ENCODE results near the gene MRPL28. TPM values are rescaled to one million over a fixed set of nuclear protein-coding genes. Genes with fewer than 3 reads are reported as not detected.

MRPL28 gene
- total and polyA plus RNA-seq, 8 donors, result 39.6 to 59.4 (median 46.8) TPM

DNA sequence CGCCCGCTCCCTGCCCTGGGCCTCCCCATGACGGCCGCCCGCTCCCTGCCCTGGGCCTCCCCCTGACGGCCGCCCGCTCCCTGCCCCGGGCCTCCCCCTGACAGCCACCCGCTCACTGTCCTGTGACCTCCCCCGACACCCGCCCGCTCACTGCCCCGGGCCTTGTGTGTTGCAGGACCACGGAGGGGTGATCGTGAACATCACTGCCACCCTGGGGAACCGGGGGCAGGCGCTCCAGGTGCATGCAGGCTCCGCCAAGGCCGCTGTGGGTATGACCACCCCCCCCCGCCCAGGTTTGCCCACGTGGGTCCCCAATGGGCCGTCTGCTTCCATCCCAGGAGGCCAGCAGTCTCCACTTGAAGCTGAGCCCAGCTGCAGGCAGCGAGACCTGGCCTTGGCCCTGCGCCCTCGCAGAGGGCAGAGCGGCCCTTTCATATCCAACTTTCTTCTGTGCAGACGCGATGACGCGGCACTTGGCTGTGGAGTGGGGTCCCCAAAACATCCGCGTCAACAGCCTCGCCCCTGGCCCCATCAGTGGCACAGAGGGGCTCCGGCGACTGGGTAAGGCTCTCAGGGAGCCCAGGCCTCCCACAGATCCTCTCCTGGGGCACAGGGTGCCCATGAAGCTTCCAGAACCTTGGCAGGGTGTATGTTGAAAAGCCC lies 40.3 kb upstream of the MRPL28 start:
- Histone ChIP-seq H3K36me3 (peaks cover 0 to 26% of the 10 kb centered on the region in 2 donors), H3K27me3 (no peaks in the 10 kb centered on the region), H3K27ac (no peak overlapping the region), H3K9me3 (no peaks in the 10 kb centered on the region), H3K4me1 (no peaks in the 10 kb centered on the region), H3K4me3 (no peak overlapping the region)
- intact Hi-C loops (cut with DNase I), result no loop called here
- DNase-seq (peak in 1 of 4 donors; percentile 54), ATAC-seq (no peak)
- TF ChIP-seq, protein P1, sequence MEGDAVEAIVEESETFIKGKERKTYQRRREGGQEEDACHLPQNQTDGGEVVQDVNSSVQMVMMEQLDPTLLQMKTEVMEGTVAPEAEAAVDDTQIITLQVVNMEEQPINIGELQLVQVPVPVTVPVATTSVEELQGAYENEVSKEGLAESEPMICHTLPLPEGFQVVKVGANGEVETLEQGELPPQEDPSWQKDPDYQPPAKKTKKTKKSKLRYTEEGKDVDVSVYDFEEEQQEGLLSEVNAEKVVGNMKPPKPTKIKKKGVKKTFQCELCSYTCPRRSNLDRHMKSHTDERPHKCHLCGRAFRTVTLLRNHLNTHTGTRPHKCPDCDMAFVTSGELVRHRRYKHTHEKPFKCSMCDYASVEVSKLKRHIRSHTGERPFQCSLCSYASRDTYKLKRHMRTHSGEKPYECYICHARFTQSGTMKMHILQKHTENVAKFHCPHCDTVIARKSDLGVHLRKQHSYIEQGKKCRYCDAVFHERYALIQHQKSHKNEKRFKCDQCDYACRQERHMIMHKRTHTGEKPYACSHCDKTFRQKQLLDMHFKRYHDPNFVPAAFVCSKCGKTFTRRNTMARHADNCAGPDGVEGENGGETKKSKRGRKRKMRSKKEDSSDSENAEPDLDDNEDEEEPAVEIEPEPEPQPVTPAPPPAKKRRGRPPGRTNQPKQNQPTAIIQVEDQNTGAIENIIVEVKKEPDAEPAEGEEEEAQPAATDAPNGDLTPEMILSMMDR (IDR thresholded peaks at IDR 0.05), result no peak

DNA sequence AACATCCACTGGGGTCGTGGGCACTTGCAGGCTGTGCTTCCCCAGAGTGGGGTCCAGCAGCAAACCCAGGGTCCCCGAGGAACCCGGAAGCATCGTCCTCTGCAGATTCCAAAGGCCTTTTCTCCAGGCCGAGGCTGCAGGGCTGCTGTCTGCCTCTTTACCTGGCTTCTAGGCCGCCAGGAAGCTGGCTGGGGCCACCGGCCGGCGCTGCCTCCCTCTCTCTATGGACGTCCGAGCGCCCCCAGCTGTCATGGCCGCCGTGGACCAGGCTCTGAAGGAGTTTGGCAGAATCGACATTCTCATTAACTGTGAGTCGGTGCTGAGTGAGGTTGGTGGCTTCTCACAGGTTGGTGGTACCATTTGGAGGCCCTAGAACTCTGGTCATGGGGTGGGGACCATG lies 36.9 kb upstream of the MRPL28 start:
- H3K27ac ChIP-seq, result no peak overlapping the region
- H3K9me3 ChIP-seq, result no peaks in the 10 kb centered on the region
- no peaks in the 10 kb centered on the region for H3K27me3 ChIP-seq
- H3K4me1 ChIP-seq, result peaks cover 6 to 8% of the 10 kb centered on the region in 2 donors
- peaks cover 0 to 25% of the 10 kb centered on the region in 2 donors for H3K36me3 ChIP-seq
- TF ChIP-seq, protein P1 (IDR thresholded peaks at IDR 0.05), result no peak
- intact Hi-C loops (cut with DNase I), result no loop called here
- no peak overlapping the region for H3K4me3 ChIP-seq
- no peak for ATAC-seq
- DNase-seq, result no peak

DNA sequence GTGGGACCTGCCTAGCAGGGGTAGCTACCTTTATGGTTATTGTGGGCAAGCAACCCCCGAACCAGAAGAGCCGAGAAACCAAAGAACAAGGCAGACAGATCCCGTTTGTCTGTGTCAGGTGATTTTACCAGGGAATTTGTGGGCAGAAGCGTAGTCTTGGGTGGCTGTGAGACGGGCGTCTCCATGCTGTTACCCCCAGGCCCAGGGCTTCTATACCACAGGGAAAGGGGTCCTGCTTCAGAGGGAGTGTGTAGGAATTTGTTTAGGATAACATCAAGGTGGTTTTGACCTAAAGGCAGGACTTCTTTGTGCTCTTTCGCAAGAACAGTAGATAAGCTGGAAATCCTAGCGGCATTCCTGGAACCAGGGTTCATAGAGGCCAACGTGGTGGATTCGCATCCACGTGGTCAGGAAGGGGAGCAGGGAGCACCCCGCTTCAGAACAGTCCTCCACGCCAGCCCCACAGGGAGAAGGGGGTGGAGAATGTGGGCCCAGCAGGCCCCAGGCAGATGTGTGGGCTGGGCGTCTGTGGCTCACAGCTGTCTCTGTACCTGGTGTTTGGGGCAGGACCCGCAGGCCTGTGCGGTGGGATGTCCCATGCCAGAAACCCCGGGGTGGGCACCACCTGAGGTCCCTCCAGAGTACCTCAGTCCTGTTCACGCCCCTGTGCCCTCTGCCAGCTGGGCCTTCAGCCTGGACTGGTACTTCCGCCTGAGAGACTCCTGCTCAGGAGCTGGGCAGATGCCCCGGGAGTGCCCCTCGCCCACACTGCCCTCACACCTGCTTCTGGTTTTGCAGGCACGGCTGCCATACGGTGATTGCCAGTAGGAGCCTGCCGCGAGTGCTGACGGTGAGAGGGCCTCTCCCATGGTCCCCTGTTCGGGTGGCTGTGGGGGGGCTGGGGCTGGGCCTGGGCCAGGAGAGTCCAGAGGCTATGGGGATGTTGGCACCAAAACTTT lies 35.5 kb upstream of the MRPL28 start:
- H3K9me3 ChIP-seq, result no peaks in the 10 kb centered on the region
- no peaks in the 10 kb centered on the region for H3K27me3 ChIP-seq
- ATAC-seq, result no peak
- no peak for DNase-seq
- H3K36me3 ChIP-seq, result peaks cover 0 to 11% of the 10 kb centered on the region in 2 donors
- intact Hi-C loops (cut with DNase I), result no loop called here
- TF ChIP-seq, protein P1 (IDR thresholded peaks at IDR 0.05), result no peak
- no peak overlapping the region for H3K27ac ChIP-seq
- no peak overlapping the region for H3K4me3 ChIP-seq
- peaks cover 6 to 13% of the 10 kb centered on the region in 2 donors for H3K4me1 ChIP-seq

DNA sequence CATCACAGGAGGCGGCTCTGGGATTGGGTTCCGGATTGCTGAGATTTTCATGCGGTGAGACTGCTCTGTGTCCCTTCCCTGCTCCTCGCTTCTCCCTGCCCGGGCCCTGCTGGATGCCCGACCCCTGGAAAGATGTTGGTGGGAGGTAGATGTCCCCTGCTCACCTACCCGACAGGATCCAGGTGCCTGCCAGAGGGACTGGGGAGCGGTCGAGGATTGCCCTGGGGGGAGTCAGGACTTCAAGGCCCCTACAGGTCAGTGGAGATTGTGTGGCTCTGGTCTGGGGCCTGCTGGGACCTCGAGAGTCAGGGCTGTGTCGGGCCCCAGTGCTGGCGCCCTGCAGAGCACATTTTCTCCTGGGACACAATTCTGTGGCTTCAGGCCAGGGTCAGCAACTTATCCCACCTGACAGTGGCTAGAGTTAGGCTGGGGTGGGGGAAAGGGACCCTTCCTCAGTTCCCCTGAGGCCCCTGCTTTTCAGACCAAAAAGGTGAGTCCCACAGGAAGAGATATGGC lies 34.7 kb upstream of the MRPL28 start:
- peaks cover 0 to 8% of the 10 kb centered on the region in 2 donors for H3K36me3 ChIP-seq
- H3K9me3 ChIP-seq, result no peaks in the 10 kb centered on the region
- DNase-seq (no peak), ATAC-seq (no peak)
- H3K4me3 ChIP-seq, result no peak overlapping the region
- intact Hi-C loops (cut with DNase I), result no loop called here
- no peaks in the 10 kb centered on the region for H3K27me3 ChIP-seq
- no peak overlapping the region for H3K27ac ChIP-seq
- TF ChIP-seq, protein P1 (IDR thresholded peaks at IDR 0.05), result no peak
- peaks cover 6 to 16% of the 10 kb centered on the region in 2 donors for H3K4me1 ChIP-seq
